Dermis blood vessel endothelial cell (primary cell): ENCODE results near the gene FAM24B. TPM values are rescaled to one million over a fixed set of nuclear protein-coding genes. Genes with fewer than 3 reads are reported as not detected.
"Not testable (repeated sequence)": the region's sequence is repeated elsewhere in the genome, so short reads cannot be mapped to it uniquely, and the experiment has no call there.

Source experiments
- DNase-seq: peaks from one replicate; pipeline ENCODE4 v3.0.0; 2010
- total RNA-seq: library from RNA; depleted of rRNA; stranded (reverse); fragments of >200 nt; gene quantifications from 2 replicates; pipeline ENCODE4 v1.2.3, GENCODE V29; 2014

The FAM24B gene
- total RNA-seq, 1 donor from 2014 or later, result 2.2 TPM

- not testable (repeated sequence) for DNase-seq
These were observed 21.3 kb downstream of the FAM24B start for GRCh38 chr10:122858042-122858441.

DNA sequence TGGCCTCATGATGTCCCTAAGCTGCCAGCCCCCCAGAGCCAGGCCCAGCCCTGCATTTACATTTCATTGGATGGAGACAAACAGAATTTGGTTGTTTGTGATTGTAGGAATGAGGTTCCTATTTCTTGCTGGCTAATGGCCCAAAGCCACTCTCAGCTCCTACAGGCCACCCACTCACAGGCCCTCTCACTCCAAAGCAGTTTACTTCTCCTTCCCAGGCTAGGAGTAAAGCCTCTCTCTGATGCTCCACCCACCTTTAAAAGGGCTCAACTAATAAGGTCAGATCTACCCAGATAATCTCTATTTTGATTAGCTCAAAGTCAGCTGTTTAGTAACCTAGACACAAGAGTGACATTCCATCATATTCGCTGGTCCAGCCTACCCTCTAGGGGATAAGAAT is 22.5 kb downstream of the FAM24B start:
- DNase-seq, result no peak

DNA sequence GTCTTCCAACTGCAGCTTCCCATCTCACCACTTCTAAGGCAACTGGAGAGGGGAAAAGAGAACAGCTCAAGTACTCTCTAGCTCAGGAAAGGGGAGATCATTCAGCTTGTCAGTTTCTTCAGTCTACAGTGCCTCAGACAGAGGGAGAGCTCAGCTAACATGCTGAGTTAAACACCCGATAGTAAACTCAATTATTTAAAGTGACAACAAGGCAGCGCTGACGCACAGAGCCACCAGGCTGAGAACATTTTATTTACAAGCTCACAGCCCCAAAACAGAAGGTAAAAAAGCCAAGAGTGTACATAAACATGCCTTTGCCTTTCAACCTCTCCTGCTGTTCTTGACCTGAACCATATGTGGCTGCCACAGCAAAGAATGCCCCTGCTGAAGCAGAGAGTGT is 23.6 kb downstream of the FAM24B start:
- no peak for DNase-seq

DNA sequence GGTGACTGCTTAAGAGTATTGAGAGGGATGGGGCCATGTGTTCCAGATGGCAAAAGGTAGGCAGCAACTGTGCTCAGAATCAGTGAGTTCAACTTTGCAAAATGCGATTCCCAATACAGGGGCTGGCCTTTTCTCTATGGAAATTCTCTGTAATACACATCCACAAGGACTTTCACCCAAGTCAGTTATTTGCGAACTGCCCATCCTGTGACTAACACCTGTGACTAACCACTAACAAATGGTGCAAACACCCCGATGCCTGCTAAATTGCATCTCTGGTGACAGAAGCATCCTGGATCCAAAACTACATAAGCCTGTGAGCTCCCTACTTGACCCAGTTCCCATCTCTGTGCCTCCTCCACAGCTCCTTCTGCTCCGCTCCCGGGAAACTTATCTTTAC is 24.7 kb downstream of the FAM24B start:
- DNase-seq, result peak; percentile 67

GRCh38 chr10:122853665-122854313 is 25.6 kb downstream of the FAM24B start:
- DNase-seq, result no peak

DNA sequence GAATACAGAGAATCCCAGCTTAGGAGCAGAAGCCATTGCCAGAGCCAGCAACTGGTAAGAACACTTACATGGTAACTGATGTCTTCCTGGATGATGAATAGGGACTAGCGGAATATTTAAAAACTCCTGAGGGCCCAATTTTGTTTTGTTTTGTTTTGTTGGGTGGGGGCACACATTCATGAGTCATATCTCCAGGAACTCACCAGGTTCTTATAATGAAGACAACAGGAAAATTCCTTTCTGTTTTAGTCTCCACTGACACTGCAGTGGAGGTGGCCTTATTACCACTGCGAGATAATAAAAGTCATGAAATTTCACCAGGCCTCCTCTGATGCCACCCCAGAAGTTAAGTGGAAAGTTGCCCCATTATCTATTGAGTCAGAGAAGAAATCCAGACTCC is 27.1 kb downstream of the FAM24B start:
- DNase-seq, result peak; percentile 62

DNA sequence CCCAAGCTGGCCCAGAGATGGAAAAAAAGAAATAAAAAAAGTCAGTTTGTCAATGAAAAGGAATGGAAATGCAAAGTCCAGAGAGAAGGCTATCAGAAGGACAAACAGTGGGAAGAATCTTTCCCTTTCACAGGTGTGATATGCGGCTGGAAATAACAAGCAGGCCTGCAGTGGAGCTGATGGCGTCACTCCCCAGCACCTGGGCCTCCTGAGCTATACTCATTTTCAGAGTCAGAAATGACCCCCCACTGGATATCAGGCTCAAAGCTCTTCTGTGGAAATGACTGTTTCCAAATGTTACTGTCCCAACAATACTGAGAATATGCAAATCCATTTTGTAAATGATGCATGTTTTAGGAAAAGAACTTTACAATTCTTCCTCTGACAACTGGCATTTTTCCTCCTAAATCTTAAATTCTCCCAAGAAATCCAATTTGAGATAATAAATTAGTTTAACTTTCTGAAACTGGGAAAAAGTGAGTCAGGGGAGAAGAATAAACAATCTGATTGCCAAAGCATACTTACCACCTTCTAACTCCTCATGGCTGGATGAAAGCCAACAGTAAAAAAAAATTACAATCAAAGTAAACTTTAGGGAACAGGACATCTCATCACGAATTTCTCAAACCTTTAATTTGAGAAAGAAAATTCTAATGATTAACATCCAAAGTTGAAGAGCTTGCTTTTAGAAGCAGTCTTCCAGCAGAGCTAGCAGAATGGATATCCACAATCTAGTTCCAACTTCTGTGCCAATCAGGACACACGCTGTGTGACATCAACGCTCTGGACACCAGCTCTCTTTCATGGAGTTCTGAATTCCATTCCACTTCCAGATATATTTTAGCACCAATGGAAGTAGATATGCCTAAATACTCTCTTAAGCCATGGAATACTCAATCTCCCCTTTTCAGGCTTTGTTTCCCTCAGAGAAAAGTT is 28.4 kb downstream of the FAM24B start:
- DNase-seq, result peak; percentile 78

GRCh38 chr10:122849900-122850605 is 29.3 kb downstream of the FAM24B start:
- peak; percentile 54 for DNase-seq

DNA sequence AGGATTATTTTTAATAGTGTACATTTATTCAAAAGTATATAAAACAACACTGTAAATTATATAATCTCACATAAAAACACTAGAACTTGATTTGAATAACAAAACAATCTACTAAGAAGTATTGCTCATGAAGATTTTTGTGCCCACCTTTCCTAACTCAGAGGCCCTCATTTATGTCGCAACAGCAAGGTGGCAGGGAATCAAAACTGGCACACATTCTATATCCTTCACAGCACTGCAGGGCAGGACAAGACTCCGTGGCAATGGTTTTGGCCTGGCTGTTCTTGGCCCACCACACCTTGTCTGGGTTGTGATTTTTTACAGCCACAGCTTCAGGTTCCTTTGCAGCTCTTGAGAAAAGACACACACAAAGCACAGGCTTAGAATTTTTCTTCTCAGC is 30.3 kb downstream of the FAM24B start:
- DNase-seq, result no peak

DNA sequence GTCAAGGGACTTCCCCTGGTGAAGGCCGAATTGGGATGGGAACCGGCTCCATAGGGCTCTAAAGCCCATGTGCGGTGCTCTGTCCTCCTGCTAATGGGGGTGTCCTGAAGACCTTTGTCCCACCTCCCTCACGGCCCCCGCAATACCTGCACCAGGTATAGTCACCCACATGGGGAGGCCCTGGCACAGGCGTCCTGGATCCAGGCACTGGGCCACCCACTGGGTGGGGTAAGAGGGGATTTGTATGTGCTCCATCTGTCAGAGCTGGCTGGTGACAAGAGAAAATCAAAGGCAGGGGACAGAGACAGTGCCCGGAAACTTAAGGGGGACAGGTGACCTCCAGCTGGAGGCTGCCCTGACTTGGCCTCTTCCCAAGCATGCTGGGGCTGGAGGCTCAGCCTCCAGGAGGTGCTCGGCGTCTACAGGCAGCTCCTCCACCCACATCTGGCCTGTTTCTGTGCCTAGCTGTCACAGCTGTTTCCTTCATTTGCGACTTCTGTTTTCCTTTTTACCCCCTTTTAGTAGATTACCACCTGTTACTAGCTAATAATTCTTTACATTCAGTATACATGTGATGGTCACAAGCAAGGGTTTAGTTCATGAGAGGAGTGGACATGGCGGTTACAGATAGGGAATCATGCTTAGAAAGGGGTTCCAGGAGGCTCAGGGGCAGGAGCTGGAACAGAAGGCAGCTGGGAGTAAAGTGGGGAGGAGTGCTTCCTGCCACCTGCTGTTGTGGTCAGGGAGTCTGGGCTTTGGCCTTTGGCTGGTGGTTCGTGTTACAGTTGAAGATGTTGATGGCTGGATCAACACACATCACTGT is 31.4 kb downstream of the FAM24B start:
- no peak for DNase-seq

DNA sequence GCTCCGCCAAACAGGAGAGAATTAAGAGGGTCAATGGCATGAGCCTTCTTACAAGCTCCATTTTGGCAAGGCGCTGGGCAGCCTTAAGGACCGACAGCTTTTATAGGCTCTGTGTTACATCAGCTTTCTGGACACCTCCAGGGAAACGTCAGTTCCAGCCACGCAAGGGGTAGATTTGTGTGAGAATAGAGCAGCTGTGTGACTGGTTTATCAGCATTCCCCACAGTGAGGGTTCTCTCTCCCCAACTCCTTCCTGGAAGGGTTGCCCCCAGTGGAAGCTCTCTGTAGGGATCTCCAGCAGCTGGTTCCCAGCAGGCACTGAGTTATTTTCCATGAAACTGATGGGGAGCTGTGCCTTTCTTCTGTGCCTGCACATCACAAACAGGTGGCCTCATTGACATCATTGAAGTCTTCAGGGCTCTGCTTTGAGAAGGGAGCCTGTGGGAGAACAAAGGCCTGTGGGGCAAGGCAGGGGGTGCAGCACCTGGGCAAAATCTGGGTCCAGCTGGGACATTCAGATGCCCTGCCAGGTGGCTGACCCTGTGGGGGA is 33.5 kb downstream of the FAM24B start, which contains the start of gene CUZD1:
Gene CUZD1, minus strand, starts transcription at position 75 of the 550 bp plus-strand sequence. Its CDS starts 14 bp downstream, at position 61.
- DNase-seq, result no peak

DNA sequence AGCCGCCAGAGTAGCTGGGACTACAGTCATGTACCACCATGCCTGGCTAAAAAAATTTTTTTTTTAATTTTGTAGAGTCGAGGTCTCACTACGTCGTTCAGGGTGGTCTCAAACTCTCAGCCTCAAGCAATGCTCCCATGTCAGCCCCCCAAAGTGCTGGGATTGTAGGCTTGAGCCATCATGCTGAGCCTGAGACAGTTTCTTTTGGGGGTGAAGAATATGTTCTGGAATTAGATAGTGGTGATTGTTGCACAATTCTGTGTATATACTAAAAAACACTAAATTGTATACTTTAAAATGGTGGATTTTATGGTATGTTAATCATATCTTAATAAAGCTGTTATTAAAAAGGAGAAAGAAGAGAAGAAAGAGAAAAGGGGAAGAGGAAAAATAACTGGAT is 35.2 kb downstream of the FAM24B start:
- no peak for DNase-seq

DNA sequence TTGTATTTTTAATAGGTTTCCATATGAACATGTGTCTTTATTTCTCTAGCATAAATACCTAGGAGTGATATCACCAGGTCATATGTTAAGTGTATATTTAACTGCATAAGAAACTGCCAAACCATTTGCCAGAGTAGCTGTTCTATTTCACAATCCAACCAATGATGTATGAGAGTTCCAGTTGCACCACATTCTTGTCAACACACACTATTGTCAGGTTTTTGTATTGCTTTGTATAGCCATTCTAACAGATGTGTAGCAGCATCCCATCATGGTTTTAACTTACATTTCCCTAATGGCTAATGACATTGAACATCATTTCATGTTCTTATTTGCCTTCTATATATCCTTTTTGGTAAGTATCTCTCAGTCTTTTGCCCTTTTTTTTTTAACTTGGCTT is 37.8 kb downstream of the FAM24B start:
- no peak for DNase-seq

GRCh38 chr10:122839505-122839904 is 39.9 kb downstream of the FAM24B start:
- no peak for DNase-seq

- DNase-seq, result no peak
These were observed 40.5 kb downstream of the FAM24B start for GRCh38 chr10:122838880-122839279.

- no peak for DNase-seq
These were observed 43.5 kb downstream of the FAM24B start for GRCh38 chr10:122835908-122836307.

GRCh38 chr10:122830965-122831353 is 48.4 kb downstream of the FAM24B start:
- DNase-seq, result no peak

DNA sequence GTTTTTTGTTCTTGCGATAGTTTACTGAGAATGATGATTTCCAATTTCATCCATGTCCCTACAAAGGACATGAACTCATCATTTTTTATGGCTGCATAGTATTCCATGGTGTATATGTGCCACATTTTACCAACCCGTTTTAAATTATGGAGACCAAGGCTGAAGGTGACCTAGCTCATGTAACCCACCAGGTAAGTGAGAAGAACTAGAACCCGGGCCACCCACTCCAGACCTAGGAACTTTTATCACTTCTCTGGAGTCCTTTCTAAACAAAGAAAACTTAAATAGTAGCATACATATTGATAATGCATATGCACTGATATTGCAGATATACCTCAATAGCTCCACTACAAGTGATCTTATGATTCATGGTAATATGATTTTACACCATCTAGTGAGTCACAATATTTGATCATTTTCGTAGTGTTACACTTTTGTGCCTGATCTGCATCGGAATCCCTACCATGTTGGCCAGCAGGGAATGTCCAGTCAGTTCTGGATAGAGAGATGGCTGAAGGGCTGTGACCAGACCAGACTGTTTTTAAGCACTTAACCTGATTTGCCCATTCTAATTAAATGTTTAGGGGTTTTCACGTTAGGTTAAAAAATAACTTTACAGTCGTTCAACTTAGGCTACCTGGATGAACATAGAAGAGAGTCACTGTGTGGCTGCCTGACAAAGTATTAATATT is 49.0 kb downstream of the FAM24B start:
- DNase-seq, result no peak

GRCh38 chr10:122829454-122829853 is 49.9 kb downstream of the FAM24B start:
- DNase-seq, result no peak

DNA sequence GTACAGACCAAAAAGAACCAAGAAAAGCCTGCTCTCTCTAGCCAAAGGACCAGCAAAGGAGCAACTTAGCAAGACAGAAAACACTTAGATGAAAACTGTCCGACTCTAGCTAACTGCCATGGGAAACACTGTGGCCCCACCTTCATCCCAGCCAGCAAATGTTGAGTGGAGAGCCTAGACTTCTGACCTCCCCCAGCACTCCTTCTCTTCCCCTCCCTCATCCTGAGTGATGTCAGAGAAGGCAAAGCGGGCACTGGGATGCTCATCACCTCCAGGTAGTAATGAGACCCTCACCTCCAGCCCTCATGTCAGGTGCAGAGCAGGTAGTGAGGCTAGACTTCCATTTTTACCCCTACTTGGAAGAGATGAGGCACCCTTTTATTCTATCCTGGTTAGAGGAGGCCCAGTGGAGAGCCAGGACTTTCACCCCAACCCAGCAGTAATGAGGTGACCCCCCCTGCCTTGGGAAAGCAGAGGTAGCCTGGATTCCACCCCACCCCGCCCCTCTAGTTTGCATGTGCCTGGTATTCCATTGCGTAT is 50.6 kb downstream of the FAM24B start:
- DNase-seq, result no peak

GRCh38 chr10:122827302-122827701 is 52.1 kb downstream of the FAM24B start:
- no peak for DNase-seq
